Natural killer cell treated with Interleukin-12 subunit alpha and Interleukin-12 subunit beta and Interleukin-15 and Interleukin-18, amount 100 ng/mL, for 72 hours (primary cell): ENCODE results near the gene FIGLA. TPM values are rescaled to one million over a fixed set of nuclear protein-coding genes. Genes with fewer than 3 reads are reported as not detected.

ENCODE experiments used
- ATAC-seq, 2 donors: fragments of 150-1000 bp; cut with Tn5 transposase in 1 of 2; sonication (Bioruptor Pico), chemical (Tn5 transposase) in 1 of 2; 2 replicates each; pipeline ENCODE4 v1.10.0; 2021
- DNase-seq: peaks from one replicate; pipeline ENCODE4 v3.0.0; 2022; ENCODE audit warnings: low spot score
- H3K27ac Mint-ChIP-seq, 2 donors: 1 replicate in 1 of 2; 2 replicates in 1 of 2; pipeline ENCODE4 v1.8.0; 2022; ENCODE audit warnings: mixed read lengths in 2 of 2, mild to moderate bottlenecking in 1 of 2, moderate library complexity in 1 of 2
- H3K27me3 Mint-ChIP-seq, 2 donors: 1 replicate in 1 of 2; 2 replicates in 1 of 2; pipeline ENCODE4 v1.8.0; 2022; ENCODE audit warnings: mixed read lengths in 2 of 2
- H3K36me3 Mint-ChIP-seq: one replicate; pipeline ENCODE4 v1.8.0; 2022; ENCODE audit warnings: mixed read lengths
- H3K4me1 Mint-ChIP-seq, 2 donors: 1 replicate in 1 of 2; 2 replicates in 1 of 2; pipeline ENCODE4 v1.8.0; 2022; ENCODE audit warnings: low read depth in 2 of 2, mixed read lengths in 2 of 2, mild to moderate bottlenecking in 1 of 2
- H3K4me3 Mint-ChIP-seq: one replicate; pipeline ENCODE4 v1.8.0; 2022; ENCODE audit warnings: mixed read lengths
- H3K9me3 Mint-ChIP-seq: 2 replicates; pipeline ENCODE4 v1.8.0; 2022; ENCODE audit warnings: mixed read lengths
- total RNA-seq, 2 donors: library from RNA; stranded (reverse); gene quantifications; one replicate each; pipeline ENCODE4 v1.2.3, GENCODE V29; 2022

Gene FIGLA
- total RNA-seq, 2 donors from 2014 or later = 0.98 to 1.1 TPM

DNA sequence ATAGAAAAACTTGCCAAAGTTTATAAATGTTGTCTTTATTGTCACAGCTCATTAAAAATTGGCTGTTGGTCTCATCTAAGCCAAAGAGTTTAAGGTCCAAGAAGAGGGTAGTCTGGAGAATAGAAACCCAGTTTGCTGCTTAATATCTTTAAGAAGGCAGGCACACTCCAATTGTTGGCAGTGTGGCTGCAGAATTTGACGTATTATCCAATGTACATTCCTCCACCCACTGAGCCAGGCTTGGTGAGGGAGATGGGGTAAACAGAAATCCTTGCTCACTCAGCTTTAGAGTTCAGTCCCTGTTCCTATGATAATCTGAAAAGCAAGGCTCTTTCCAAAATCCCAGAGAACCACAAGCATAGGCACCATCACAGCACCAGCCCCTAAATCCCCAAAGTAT, 11.8 kb downstream of the FIGLA start:
- peaks cover 4% of the 10 kb centered on the region for H3K36me3 Mint-ChIP-seq
- peaks cover 35 to 55% of the 10 kb centered on the region in 2 donors for H3K27me3 Mint-ChIP-seq
- peaks cover 0 to 2% of the 10 kb centered on the region in 2 donors for H3K4me1 Mint-ChIP-seq
- no peak overlapping the region for H3K4me3 Mint-ChIP-seq
- peaks cover 1% of the 10 kb centered on the region for H3K9me3 Mint-ChIP-seq
- DNase-seq (no peak), ATAC-seq (no peak)
- no peak overlapping the region for H3K27ac Mint-ChIP-seq

DNA sequence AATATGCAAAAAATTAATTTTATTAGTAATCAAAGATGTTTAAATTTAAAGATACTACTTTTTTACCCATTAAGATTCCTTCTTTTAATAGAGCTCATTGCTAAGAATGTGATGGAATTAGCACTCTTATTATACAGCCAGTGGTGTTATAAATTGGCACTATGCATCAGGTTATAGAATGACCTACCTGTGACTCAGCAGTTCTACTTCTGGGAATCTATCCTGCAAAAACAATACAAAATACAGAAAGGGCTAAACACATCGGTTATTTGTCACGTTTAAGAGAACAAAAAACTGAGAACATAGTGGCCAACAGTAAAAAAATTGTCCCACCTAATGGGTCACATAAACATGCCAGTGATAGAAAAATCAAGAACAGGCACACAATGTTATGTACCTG, 13.0 kb downstream of the FIGLA start:
- no peak for ATAC-seq
- H3K36me3 Mint-ChIP-seq = peaks cover 7% of the 10 kb centered on the region
- H3K9me3 Mint-ChIP-seq = peaks cover 3% of the 10 kb centered on the region

DNA sequence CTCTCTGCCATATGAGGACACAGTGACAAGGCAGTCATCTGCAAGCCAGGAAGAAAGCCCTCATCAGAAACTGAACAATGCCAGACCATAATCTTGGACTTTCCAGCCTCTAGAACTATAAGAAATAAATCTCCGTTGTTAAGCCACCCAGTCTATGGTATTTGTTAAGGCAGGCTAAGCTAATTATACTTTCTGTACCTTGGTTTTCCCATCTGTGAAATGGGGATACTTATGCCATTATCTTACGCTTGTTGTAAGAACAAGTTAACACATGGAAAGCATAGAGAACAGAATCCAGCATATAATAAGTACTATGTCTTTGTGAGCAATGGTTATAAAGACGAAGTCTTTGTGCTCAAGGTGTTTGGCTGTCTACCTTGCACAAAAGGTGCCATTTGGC, 14.2 kb downstream of the FIGLA start:
- DNase-seq (no peak), ATAC-seq (no peak)
- no peak overlapping the region for H3K4me3 Mint-ChIP-seq
- H3K4me1 Mint-ChIP-seq = peaks cover 4 to 6% of the 10 kb centered on the region in 2 donors
- H3K9me3 Mint-ChIP-seq = peaks cover 3% of the 10 kb centered on the region
- H3K36me3 Mint-ChIP-seq = peaks cover 7% of the 10 kb centered on the region
- H3K27ac Mint-ChIP-seq = no peak overlapping the region
- H3K27me3 Mint-ChIP-seq = peaks cover 43 to 69% of the 10 kb centered on the region in 2 donors

More for the DNA sequence above, 13.0 kb downstream of the FIGLA start:
- Mint-ChIP-seq H3K4me1 (peaks cover 0 to 3% of the 10 kb centered on the region in 2 donors), H3K27me3 (peaks cover 43 to 66% of the 10 kb centered on the region in 2 donors), H3K27ac (no peak overlapping the region), H3K4me3 (no peak overlapping the region)
- DNase-seq = no peak

DNA sequence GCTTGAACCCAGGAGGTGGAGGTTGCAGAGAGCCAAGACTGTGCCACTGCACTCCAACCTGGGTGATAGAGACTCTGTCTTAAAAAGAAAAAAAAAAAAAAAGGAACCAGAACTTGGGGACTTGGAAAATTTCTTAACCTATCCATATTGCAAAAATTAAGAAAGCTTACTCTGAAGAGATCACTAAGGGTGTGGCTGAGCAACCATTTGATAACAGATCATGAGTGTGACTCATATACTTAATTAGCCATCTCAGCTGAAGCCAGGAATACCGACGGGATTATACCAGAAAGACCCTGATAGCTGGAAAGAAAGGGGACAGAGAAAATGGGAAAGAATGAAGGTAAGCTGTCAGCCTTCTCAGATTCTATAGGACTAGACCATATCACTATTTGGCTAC, 15.3 kb downstream of the FIGLA start:
- peaks cover 3% of the 10 kb centered on the region for H3K9me3 Mint-ChIP-seq
- ATAC-seq (no peak), DNase-seq (no peak)
- no peak overlapping the region for H3K27ac Mint-ChIP-seq
- peaks cover 36 to 65% of the 10 kb centered on the region in 2 donors for H3K27me3 Mint-ChIP-seq
- H3K4me3 Mint-ChIP-seq = no peak overlapping the region
- H3K36me3 Mint-ChIP-seq = peaks cover 7% of the 10 kb centered on the region
- H3K4me1 Mint-ChIP-seq = peaks cover 8 to 9% of the 10 kb centered on the region in 2 donors

DNA sequence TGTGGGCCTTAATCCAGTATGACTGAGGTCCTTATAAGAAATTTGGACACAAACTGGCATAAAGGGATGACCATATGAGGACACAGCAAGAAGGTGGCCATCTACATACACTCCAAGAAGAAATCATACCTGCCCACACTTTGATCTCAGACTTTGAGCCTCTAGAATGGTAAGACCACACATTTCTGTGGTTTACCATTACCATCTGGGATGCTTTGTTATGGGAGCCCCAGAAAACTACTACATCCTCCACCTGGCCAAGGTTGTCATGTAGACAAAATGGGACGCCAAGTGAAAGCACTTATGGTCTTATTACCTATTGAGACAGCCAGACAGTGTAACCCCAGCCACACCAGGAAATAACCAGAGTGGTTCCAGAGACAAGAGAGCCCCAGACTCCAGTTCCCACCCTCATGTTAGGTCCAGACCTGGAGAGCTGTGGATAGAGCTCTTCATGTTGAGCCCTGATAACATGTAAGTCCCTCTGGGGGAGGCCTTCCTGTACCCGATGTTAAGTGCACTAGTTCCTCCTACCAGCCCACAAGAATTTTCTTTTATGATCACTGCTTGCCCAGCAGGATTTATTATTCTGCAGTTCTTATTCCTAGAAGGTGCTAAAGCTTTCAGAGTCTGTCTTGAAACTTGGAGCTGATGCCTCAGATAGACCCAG, 17.8 kb downstream of the FIGLA start:
- DNase-seq (no peak), ATAC-seq (no peak)
- Mint-ChIP-seq H3K4me3 (no peak overlapping the region), H3K9me3 (peaks cover 3% of the 10 kb centered on the region), H3K4me1 (peaks cover 21 to 22% of the 10 kb centered on the region in 2 donors), H3K36me3 (peaks cover 7% of the 10 kb centered on the region), H3K27me3 (peaks cover 43 to 70% of the 10 kb centered on the region in 2 donors), H3K27ac (peak overlapping the region in 1 of 2 donors; percentile 11)

DNA sequence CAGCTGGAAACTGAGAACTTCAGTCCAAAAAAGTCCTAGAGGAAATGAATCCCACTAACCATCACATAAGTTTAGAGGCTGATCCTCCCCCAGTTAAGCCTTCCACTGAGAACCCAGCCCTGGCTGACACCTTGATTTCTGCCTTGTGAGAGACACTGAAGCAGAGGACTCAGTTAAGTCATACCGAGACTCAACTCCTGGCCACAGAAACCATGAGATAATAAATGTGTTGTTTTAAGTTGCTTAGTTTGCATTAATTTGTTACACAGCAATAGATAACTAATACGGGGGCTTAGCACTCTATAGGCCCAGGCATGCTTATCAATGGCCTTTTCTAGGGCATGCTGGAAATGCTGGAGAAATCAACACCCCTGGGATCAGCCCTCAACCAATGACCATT, 19.0 kb downstream of the FIGLA start:
- Mint-ChIP-seq H3K36me3 (peaks cover 7% of the 10 kb centered on the region), H3K9me3 (peaks cover 3% of the 10 kb centered on the region), H3K4me3 (no peak overlapping the region), H3K27me3 (peaks cover 46 to 74% of the 10 kb centered on the region in 2 donors), H3K27ac (peak overlapping the region in 1 of 2 donors; percentile 45), H3K4me1 (peaks cover 27 to 28% of the 10 kb centered on the region in 2 donors)
- ATAC-seq = peak in 1 of 2 donors; percentile 70
- DNase-seq = no peak

DNA sequence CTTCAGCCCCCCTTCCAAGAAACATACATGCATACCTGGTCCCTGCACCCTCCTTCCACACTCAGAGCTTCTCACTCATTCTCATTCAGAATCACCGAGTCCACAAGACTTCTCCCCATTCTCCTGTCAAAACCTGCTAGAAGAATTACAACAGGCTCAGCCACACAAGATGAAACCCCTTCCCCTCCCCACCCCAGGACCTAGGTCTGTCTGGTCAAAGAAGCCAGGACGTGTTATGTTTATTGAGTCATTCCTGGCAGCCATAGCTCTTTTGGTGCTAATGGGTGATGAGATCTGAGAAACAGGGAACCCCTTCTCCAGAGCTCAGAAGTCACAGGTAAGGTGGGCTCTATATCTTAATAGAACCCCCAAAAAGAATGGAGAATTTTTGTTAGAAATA, 21.0 kb downstream of the FIGLA start:
- ATAC-seq (peak in 1 of 2 donors; percentile 51), DNase-seq (no peak)
- Mint-ChIP-seq H3K4me1 (peaks cover 29% of the 10 kb centered on the region in 2 donors), H3K36me3 (peaks cover 7% of the 10 kb centered on the region), H3K9me3 (peaks cover 3% of the 10 kb centered on the region), H3K27me3 (peaks cover 42 to 68% of the 10 kb centered on the region in 2 donors), H3K4me3 (peak overlapping the region; percentile 70), H3K27ac (no peak overlapping the region)

DNA sequence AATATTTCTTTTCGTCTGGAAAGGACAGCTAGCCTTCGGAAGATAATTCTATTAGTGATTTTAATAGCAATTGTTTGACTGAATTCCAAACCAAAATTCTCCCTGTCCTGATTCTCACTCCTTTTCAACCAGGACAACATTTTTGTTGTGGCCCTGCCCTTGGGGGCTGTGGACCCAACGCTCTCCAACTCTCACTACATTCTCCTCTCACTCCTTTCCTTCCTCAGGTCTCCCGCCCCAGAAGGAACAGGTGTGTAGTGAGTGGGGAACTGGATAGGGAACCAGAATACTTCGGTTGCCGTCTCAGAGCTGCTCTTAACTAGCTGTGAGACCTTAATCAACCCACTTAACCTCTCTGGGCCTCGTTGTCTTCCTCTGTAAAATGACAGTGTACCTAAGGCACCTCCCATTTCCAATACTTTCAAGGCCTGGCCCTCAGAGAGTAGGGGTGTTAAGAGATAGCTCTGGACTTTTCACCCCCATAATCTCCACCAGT, 21.8 kb downstream of the FIGLA start:
- Mint-ChIP-seq H3K27ac (peak overlapping the region in 1 of 2 donors; percentile 66), H3K9me3 (peaks cover 2% of the 10 kb centered on the region), H3K4me1 (peaks cover 27 to 29% of the 10 kb centered on the region in 2 donors), H3K36me3 (peaks cover 3% of the 10 kb centered on the region), H3K4me3 (peak overlapping the region; percentile 70), H3K27me3 (peaks cover 34 to 60% of the 10 kb centered on the region in 2 donors)
- ATAC-seq (no peak), DNase-seq (no peak)

DNA sequence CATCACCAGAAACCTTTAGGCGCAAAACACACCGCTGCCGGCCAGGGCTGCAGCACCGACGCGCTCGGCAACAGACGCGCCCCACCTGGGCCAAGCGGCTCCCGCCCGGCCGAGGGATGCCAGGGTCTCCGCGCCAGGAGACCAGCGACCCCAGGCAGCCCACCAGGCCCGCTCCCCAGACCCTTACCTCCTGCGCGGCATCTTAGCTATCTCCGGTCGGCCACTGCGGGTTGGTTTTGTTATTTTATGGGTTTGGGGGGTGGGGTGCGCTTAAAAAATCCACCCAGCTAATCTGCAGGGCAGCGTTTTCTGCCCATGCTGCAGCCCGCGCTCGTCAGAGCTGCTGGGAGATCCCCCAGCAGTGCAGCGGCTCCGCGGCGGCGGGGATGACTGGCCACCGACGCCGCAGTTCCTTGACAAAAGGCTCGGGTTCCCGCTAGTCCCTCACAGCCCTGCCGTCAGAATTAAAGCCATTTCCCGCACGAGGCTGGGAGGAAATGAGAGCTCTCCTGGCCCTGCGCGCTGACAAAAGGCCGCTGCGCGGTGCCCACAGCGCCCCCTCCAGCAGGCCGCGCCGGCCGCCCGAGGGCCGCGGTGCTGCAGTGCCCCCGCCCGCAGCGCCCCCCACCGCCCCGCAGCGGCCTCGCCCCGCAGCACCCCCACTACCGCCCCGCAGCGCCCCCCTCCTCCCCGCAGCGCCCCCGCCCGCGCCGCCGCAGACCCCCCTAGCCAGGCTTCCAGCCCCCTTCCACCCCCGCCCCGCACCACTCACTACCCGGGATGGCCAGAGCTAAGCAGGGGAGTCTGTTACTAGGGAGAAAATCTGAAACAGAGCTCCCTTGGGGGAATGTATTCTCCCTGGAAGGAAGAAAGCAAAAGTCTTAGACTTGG, 22.5 kb downstream of the FIGLA start, which contains the start of gene ADD2:
Gene ADD2 (minus strand): TSS at position 502 of the 891 bp plus-strand sequence. CDS start 61,792 bp downstream, outside the sequence.
- Mint-ChIP-seq H3K4me3 (peak within 1 kb of the TSS; percentile 81), H3K27me3 (peaks cover 30 to 57% of the 10 kb centered on the region in 2 donors), H3K36me3 (no peaks in the 10 kb centered on the region), H3K4me1 (peaks cover 26 to 29% of the 10 kb centered on the region in 2 donors), H3K9me3 (no peaks in the 10 kb centered on the region), H3K27ac (peak within 1 kb of the TSS in 1 of 2 donors; percentile 66)
- DNase-seq (peak; percentile 83), ATAC-seq (peak; percentile 82 to 92)

DNA sequence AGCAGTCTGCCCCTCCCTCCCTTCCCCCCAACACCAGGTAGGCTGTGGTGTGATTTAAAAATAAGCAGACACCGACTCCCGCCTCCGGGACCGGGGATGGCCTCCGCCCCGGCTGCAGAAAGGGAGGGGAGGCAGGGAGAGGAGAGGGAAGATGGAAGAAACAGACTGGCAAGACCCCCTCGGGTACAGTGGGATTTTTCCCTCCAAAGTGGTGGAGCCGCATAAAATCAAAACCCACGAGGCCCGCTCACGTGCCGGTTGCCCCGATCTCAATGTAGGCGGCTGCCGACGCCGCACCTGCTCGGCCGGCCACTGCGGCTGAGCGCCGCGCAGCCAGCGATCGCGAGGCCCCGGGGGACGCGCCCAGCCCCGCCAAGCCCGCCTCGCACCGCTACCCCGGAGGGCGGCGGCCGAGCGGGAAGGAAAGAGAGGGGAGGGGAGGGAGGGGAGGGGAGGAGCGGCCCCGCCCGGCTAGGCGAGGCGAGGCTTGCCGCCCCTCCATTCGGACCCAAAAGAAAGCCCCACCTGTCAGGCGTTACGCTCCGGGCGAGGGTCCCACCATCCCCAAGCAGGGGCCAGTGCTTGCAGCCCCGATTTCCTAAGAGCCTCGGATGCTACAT, 23.3 kb downstream of the FIGLA start:
- H3K4me1 Mint-ChIP-seq = peaks cover 26 to 29% of the 10 kb centered on the region in 2 donors
- no peaks in the 10 kb centered on the region for H3K9me3 Mint-ChIP-seq
- DNase-seq (no peak), ATAC-seq (peak in 1 of 2 donors; percentile 48)
- H3K36me3 Mint-ChIP-seq = no peaks in the 10 kb centered on the region
- H3K4me3 Mint-ChIP-seq = peak overlapping the region; percentile 81
- no peak overlapping the region for H3K27ac Mint-ChIP-seq
- H3K27me3 Mint-ChIP-seq = peaks cover 30 to 56% of the 10 kb centered on the region in 2 donors

DNA sequence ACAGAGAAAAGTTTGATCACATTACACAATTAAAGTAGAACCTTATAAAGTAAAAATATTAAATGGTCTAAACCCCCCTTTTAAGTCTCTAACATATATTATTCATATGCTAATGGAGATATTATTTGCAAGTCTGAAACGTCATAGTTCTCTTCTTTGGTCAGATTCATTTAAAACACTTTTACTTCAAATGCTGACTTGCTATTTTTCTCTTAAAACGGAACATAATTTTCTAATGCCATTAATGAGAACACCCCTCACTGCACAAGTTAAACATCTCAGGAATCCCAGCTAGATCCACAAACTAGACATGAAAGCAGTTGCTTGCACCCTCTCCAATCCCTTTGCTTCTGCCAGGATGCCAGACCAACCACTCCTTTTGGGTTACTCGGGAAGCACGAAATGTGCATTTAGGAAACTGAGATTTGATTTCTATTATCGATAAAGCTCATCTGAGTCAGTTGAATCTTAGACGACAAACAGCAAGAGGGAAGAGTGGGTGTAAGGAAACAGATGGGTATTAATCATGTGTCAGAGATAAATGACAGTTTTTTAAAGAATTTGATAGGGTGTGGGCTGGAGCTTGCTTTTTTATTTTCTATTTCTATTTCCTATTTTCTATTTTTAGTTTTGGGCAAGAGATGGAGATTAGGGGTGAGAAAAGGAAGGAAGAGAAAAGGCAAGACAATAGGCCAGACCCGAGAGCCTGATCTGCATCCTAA, 23.9 kb downstream of the FIGLA start:
- Mint-ChIP-seq H3K9me3 (no peaks in the 10 kb centered on the region), H3K4me1 (peaks cover 26 to 28% of the 10 kb centered on the region in 2 donors), H3K27me3 (peaks cover 34 to 59% of the 10 kb centered on the region in 2 donors), H3K36me3 (no peaks in the 10 kb centered on the region), H3K27ac (no peak overlapping the region), H3K4me3 (peak overlapping the region; percentile 80)
- no peak for ATAC-seq
- no peak for DNase-seq

DNA sequence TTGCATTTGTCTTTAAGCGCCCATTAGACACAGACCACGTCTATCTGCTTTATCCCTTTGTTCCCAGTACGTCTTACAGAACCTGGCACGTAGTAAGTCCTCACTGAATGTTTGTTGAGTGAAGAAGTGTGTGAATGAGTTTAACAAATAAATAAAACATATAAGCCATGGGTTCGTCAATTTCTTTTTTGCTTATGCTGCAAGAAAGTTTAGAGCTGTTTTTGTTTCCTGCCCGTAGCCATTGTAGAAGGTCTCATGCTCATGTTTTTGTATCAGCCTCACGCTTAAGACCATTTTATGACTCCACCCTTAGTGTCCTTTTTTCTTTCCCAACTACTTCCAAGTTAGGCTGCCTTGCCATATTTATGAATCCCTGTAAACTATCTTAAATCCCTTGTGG, 24.9 kb downstream of the FIGLA start:
- Mint-ChIP-seq H3K4me1 (peaks cover 20 to 21% of the 10 kb centered on the region in 2 donors), H3K9me3 (no peaks in the 10 kb centered on the region), H3K27ac (no peak overlapping the region), H3K4me3 (no peak overlapping the region), H3K36me3 (no peaks in the 10 kb centered on the region), H3K27me3 (peaks cover 37 to 57% of the 10 kb centered on the region in 2 donors)
- DNase-seq (no peak), ATAC-seq (no peak)

DNA sequence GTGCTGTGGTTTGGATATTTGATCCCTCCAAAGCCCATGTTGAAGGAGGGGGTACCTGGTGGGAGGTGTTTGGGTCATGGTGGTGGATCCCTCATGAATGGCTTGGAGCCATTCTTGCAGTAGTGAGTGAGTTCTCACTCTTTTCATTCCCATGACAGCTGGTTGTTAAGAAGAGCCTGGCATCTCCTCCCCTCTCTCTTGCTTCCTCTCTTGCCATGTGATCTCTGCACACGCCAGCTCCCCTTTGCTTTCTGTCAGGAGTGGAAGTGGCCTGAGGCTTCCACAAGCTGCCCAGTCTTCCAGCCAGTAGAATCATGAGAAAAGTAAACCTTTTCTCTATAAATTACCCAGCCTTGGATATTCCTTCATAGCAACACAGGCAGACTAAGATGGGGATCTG, 31.0 kb downstream of the FIGLA start:
- Mint-ChIP-seq H3K27me3 (peaks cover 30 to 61% of the 10 kb centered on the region in 2 donors), H3K27ac (no peak overlapping the region)

More for the DNA sequence above, 31.0 kb downstream of the FIGLA start:
- no peaks in the 10 kb centered on the region for H3K9me3 Mint-ChIP-seq
- no peaks in the 10 kb centered on the region for H3K4me1 Mint-ChIP-seq
- ATAC-seq (no peak), DNase-seq (no peak)
- H3K4me3 Mint-ChIP-seq = no peak overlapping the region
- no peaks in the 10 kb centered on the region for H3K36me3 Mint-ChIP-seq
